HG03064 (cell line): ENCODE results near the gene DLX4.

Experiments
- ATAC-seq: cut with Tn5 transposase; IDR thresholded peaks from one replicate; pipeline ENCODE4 v1.9.1; 2021; ENCODE audit warnings: low read depth; ENCODE audit not compliant: unreplicated experiment

The DLX4 gene

GRCh38 chr17:49985310-49985990, 16.5 kb downstream of the DLX4 start:
- no peak for ATAC-seq

GRCh38 chr17:49986396-49987289, 17.7 kb downstream of the DLX4 start:
- ATAC-seq = no peak

DNA sequence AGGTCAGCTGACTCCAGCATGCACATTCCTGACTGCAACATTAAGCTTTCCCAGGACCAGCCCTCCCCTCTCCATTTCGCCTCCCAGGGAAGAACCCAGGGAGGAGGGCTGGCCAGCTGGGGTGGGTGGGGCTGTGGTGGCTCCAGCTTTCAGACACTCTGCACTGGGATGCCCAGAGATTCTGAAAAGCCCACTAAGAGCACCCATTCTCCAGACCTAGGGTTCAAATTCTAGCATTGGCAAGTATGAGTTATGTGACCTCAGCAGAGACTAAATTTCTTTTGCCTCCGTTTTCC, 18.2 kb downstream of the DLX4 start:
- ATAC-seq = no peak

DNA sequence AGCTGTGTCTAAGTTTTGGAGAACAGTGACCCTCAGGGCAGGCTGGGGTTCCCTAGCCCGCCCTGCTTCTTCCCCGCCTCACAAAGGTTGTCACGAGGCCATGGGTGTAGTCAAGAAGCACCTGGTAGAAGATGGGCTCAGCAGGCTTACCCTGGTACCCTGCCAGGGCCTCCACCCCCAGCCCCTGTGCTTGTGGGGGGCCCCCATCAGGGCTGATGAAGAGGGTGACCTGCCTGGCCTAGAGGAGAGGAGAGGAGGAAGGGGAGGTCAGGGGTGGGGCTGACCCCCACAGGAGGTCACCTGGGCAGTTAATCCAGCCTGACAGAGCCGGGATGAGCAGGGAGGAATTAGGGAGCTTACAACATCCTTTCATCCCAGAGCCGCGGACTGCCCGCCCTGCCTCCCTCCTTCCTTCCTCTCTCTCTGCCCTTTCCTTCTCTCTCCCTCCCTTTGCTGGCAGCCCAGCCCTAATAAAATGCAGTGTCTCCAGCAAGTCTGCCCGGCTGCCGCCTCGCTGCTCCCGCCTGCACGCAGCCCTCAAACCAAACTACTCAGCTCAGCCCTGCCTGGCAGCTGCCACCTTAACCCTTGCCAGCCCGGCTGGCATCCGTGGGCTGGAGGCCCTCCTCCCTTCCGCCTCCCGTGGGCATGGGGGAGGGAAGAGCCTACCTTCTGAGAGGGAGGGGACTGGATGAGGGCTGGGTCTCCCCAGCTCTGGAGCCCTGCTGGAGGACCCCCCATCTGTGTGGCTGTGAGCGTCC, 18.9 kb downstream of the DLX4 start:
- no peak for ATAC-seq

GRCh38 chr17:49989518-49989880, 20.5 kb downstream of the DLX4 start:
- ATAC-seq = no peak

- no peak for ATAC-seq
These were observed 21.3 kb downstream of the DLX4 start for GRCh38 chr17:49990331-49990730.

DNA sequence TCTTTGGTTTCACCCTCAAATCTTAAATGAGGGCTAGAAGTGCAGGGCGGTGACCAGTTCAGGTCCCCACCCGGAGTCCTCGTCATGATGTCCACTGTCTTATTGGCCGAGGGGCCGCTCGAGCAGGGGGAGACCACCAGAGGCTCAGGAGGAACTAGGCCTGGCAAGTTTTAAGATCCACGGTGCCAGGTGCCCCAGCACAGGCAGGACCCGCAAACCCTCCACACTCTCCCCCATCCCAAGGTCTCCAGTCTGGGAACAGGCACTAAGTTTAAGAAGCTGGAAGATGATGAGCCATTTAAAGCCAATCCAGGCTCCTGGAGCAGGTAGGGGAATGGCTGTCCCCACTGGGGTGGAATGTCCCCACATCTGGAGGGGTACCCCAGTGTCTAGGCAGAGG, 21.9 kb downstream of the DLX4 start:
- no peak for ATAC-seq

DNA sequence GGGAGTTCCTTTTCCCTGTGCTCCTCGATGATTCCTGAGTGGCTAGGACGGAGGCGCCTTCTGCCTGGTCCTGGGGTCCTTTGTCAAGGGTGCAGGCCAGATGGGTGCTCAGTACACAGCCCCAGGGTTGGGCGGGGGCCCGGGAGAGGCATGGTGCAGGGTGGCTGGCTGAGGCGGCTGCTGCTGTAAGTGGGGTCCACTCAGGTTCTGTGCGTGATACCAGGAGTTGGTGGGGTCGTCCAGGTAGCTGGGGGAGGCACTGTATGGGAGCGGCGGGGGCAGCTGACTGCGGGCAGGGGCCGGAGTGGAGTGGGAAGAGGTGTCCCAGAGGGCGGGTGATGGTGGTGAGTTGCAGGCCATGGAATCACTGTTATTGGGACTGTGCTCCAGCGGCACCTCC, 22.4 kb downstream of the DLX4 start:
- ATAC-seq = no peak

DNA sequence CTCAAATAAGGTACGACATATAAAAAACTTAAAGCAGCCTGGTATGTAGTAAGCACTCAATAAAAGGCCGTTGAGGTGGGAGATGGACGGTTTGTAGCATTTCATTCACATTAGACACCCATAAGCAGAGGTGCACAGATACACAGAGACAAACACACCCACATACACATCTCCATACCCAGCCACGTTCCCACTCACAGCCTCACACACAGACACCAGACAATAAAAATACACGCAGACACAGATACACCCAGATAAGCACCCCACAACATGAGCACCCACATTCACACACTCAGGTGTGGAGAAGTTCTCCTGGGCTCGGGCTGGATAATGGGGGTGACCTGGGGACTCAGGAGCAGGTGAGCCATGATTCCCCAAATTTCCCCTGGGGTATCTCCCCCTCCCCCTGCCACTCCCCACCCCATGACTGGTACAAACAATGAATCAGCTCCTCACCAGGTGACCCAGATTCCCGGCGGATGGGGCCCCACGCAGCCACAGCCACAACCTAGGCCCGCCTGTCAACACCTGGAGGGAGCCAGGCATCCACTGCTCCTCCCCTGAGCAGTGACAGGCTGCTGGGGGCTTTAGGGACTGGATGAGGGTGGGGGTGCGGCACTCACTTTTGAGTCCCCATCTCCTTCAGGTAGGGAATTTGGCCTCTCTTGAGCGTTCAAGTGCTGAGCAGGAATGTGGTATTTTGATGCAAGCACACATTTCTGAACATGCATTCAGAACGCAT, 23.4 kb downstream of the DLX4 start:
- ATAC-seq = no peak

- no peak for ATAC-seq
These were observed 24.0 kb downstream of the DLX4 start for GRCh38 chr17:49992933-49993422.

GRCh38 chr17:49993423-49994060, 24.6 kb downstream of the DLX4 start:
- ATAC-seq = no peak

DNA sequence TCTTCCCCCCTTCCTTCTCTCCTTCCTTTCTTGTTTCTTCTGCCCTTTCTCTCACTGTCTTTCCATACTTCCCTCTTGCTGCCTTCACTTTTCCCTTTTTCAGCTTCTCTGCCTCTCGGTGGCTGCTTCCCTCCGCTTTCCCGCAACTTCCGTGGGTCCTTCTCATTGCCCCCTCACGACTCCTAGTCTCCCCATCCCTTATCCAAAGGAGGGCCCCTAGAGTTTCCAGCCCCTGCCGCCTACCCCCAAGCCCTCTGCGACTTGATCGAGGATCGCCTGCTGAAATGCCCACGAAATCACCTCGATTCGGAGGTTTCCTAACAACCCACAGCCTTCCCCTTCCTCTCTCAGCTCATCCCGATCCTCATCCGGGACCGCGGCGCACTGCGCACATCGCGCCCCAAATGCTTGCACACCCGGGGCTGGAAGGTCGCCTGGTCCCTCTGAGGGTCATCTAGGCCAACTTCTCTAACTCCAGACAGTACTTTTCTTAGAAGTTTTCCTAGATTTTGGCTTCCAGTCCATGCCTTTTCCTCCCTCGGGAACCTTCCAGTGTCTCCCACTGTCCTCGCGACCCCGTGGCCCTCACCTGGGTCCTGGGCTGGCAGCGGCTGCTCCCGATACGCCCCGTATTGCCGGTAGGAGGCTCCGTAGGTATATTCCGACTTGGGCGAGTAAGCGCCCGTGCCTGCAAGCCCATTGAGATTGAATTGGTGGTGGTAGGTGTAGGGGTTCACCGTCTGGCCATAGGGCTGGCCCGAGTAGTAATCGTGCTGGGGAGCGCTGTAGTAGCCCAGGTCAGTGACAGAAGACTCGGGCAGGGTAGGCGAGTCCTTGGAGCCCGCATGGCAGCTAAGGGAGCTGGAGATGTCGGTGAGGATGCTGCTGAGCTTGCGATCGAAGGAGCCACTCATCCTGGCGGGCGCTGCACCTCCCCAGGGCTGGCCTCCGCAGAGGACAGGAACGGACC, 25.4 kb downstream of the DLX4 start:
- no peak for ATAC-seq

DNA sequence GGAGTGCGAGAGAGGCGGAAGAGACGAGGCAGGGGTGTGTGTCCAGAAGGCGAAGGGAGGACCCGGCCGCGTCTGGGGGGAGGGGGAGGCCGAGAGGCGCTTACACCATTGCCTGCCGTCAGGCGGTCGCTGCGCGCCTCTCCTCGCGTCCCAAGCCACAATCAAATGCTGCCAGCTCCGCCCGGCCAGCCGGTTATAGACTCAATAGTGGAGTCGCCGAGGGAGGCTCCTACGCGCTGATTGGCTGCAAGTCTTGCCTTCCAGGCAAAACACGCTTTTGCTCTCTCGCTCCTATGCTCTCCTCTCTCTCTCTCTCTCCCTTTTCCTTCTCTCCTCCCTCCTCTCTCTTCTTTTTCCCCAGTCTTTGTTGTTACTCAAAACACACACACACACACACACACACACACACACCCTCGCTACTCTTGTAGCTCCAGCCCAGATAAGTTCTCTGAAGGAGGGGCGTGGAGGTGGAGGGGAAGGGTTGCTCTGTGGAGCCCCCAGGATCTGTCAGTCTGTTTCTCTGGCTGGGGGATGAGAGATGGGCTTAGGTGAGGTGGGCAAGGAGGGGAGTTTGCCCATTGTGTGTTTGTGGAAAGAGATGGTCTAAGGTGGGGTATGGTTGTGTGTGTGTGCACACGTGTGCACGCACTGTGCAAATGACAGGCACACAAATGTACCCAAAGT, 26.2 kb downstream of the DLX4 start, which contains the start of gene DLX3:
DLX3 (minus strand) TSS at position 170 of the 684 bp plus-strand sequence. CDS start 226 bp downstream, outside the sequence.
- no peak for ATAC-seq

- ATAC-seq = no peak
These were observed 27.1 kb downstream of the DLX4 start for GRCh38 chr17:49996121-49996494.

DNA sequence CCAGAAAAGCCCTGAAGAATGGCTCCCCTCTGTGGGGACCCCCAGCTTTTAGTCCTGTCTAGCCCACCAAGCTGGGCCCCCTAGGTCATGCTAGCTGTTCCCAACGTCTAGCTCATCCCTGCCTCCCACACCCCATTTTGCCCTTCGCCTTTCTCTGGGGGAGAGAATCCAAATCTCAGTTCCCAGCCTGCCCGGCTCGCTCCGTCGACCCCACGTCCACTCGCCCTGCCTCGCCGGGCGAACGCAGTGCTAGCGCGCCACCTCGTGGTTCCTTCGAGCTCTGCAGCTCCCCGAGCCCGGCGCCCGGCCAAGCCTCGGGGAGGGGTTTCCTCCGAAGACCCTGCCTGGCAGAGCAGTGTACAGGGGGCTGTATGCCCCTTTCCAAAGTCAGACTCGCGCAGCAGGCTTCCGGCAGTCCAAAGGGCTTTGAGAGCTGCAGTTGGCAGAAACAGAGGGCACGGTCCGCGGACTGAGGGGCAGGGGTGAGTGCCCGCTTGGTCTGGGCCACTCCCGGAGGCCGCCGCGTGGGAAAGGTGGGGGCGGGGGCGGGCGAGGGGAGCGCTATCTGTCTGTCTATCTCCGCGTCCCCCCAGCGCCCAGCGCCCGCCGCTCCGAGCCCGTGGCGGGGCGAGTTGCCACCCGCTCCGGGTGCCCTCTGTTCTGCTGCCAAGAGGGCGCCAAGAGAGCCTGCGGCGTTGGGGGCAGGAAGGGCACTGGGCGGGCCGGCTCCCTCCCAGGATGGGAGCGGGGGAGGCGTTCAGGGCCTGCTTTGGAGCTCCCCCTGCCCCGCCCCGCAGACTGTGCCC, 27.7 kb downstream of the DLX4 start:
- ATAC-seq = no peak

DNA sequence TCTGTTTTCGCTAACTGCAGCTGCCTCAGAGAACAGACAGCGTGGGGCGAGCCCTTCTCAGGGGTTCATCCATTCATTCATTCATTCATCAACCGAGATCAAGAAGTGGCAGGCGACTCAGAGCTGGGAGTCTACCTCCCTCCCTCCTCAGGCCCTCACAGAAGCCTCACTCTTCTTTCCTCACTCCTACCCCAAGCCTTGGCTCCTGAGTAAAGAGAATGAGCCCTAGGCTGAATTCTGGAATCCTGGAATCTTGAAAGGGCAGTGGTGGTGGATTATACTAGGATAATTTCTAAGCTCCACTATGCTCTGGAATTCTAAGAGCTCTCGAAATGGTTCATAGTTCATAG, 28.3 kb downstream of the DLX4 start:
- no peak for ATAC-seq

DNA sequence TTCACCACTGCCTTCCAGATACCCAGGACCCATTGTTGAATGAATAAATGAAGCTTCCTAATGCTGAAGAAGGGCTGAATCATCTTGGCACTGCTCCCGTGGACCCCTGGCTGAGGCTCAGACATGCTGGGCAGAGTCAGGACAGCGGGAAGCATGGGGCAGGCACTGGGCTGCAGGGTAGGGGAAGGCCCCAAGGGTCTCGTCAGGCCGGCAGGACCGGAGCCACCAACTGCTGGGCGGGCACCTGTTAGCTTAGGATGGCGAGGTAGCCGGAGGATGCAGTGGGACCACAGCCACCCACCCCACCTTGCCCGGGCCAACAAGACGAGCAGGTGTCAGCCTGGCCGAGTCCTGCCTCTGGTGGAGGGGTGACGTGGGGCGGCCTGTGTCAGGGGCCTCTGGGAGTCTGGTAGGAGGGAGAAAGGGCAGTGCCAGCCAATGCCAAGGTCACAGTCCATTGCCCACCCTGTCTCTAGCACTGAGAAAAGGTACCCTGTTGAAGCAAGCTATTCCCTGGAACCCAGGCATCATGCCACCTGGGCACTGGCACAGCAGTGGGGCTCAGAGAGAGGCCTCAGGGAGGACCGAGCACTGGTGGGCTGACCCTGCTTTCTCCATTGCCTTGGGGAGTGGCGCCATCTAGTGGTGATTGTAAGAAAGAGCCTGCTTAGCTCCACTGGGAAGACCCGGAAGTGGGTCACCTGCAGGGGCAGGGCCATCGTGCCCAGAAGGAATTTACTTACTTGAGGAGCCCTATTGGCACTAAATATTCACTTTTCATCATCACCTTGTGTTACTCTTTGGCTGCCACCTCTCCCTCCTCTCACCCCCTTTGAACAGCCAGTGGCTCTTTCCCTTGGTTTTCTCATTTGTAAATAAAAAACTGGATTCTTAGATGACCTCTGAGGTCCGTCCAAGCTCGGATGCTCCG, 29.0 kb downstream of the DLX4 start:
- ATAC-seq = no peak
